NCI-H82 treated with DMSO at 0.1 percent for 48 hours (cell line): ENCODE measurements around the gene TBC1D17.

Experiments used
- DNase-seq: peaks from one replicate; lab custom pipeline; 2025; ENCODE audit not compliant: unreplicated experiment; lab: John Stamatoyannopoulos, UW

The TBC1D17 gene

DNA sequence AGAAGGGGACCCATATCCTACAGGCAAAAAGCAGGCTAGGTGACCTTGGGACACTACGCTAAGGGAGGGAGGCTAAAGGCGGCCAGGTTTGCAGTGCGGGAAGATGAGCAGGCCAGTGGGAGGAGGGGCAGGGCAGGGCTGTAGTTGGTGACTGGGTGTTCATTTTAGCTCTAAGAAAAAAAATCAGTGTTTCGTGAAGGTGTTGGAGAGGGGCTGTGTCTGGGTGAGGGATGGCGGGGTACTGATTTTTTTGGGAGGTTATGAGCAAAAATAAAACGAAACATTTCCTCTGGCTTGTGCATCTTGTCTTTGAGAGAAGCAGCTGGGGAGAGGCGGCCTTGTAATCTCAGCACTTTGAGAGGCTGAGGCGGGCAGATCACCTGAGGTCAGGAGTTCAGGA lies 56.1 kb downstream of the TBC1D17 start:
- no peak for DNase-seq

DNA sequence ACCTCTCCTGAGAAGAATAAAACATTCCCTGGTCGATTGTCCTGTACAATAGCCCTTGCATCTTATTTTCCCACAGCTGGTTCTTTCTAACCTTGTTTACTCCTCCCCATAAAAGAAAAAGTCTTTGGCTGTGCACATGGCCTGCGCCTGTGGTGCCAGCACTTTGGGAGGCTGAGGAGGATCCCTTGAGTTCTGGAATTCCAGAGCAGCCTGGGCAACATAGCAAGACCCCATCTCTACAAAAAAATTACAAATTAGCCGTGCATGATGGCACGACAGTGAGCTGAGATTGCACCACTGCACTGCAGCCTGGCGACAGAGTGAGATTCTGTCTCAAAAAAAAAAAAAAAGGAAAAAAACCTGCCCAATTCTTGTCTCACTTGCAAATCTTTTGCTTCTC lies 59.0 kb downstream of the TBC1D17 start:
- no peak for DNase-seq

DNA sequence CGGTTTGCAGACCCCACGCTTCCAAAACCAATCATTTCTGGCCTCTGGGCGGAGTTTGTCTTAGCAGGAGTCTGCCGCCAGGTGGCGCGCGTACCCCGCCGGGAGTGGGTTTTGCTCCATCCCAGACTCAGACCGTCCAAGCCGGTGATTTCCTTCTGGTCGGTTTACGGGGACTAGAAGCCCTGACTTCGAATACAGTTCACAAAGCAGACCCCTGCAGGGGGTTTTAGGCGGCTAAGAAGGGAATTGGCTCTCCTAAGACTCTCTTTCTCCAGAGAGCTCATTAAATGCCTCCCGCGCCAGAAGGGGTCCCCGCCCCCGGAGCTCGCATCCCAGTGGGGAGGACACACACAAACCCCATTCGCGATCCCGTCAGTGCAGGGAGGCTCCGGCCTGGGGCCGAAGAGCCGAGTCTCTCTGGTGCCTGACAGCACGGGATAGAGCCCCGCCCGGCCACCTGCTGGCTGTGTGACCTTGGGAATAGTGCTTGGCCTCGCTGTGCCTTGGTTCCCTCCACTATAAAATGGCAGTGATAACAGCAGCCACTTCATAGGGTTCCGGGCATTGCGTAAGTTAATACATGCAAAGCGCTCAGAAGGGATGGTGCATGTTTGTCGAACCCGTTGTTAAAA lies 60.4 kb downstream of the TBC1D17 start:
- DNase-seq, result peak; percentile 46
